ENCODE data around the gene FAM161B.
"Not testable (repeated sequence)": the region's sequence is repeated elsewhere in the genome, so short reads cannot be mapped to it uniquely, and the experiment has no call there.

Gene FAM161B

GRCh38 chr14:73909681-73910080 lies 40.2 kb downstream of the FAM161B start:
- no peaks in the 10 kb centered on the region for H3K36me3 ChIP-seq (ENCODE audit: control insufficient read depth, insufficient read depth, low read length)
- H3K4me1 ChIP-seq: no peaks in the 10 kb centered on the region
- H3K27me3 ChIP-seq (ENCODE audit: control insufficient read depth, insufficient read depth, low read length): no peaks in the 10 kb centered on the region
- no peak overlapping the region for H3K9ac ChIP-seq
- H2AFZ ChIP-seq: no peak overlapping the region
- H3K27ac ChIP-seq: no peak overlapping the region
- peaks cover 13% of the 10 kb centered on the region for H3K79me2 ChIP-seq
- H3K9me3 ChIP-seq (ENCODE audit: control insufficient read depth, low read length): no peaks in the 10 kb centered on the region
- TF ChIP-seq, protein P1, sequence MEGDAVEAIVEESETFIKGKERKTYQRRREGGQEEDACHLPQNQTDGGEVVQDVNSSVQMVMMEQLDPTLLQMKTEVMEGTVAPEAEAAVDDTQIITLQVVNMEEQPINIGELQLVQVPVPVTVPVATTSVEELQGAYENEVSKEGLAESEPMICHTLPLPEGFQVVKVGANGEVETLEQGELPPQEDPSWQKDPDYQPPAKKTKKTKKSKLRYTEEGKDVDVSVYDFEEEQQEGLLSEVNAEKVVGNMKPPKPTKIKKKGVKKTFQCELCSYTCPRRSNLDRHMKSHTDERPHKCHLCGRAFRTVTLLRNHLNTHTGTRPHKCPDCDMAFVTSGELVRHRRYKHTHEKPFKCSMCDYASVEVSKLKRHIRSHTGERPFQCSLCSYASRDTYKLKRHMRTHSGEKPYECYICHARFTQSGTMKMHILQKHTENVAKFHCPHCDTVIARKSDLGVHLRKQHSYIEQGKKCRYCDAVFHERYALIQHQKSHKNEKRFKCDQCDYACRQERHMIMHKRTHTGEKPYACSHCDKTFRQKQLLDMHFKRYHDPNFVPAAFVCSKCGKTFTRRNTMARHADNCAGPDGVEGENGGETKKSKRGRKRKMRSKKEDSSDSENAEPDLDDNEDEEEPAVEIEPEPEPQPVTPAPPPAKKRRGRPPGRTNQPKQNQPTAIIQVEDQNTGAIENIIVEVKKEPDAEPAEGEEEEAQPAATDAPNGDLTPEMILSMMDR (IDR thresholded peaks at IDR 0.05): no peak
- H3K4me3 ChIP-seq (ENCODE audit: low read depth, low read length): no peak overlapping the region
- no peak overlapping the region for H3K4me2 ChIP-seq (ENCODE audit: low read length)

- Histone ChIP-seq H3K27me3 (ENCODE audit: control insufficient read depth, insufficient read depth, low read length) (no peaks in the 10 kb centered on the region), H3K4me3 (ENCODE audit: low read depth, low read length) (no peak overlapping the region), H3K27ac (no peak overlapping the region), H3K79me2 (peaks cover 6% of the 10 kb centered on the region), H3K4me1 (no peaks in the 10 kb centered on the region), H3K9ac (no peak overlapping the region), H3K4me2 (ENCODE audit: low read length) (no peak overlapping the region), H3K9me3 (ENCODE audit: control insufficient read depth, low read length) (no peaks in the 10 kb centered on the region), H2AFZ (no peak overlapping the region), H3K36me3 (ENCODE audit: control insufficient read depth, insufficient read depth, low read length) (no peaks in the 10 kb centered on the region)
- TF ChIP-seq, protein P1 (IDR thresholded peaks at IDR 0.05): no peak
Observed at GRCh38 chr14:73903028-73903427, 46.9 kb downstream of the FAM161B start.

DNA sequence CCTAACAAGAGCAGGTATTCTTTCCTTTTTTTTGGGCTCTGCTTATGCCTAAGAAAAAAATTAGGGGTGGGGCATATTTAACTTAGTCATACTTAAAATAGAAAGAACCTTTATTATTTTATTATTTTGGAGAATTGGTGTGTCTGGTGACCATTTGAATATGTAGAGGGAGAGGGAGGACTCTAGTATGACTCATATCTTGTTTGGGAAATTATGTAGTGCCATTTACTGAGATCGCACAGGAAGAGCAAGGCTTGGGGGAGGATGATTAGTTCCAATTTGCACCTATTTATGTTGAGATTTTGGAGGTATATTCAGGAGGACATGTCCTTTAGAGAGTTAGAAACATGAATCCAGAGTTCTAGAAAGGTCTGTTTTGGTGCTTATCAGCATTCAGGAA lies 53.4 kb downstream of the FAM161B start:
- Histone ChIP-seq H3K4me3 (ENCODE audit: low read depth, low read length) (no peak overlapping the region), H2AFZ (no peak overlapping the region), H3K36me3 (ENCODE audit: control insufficient read depth, insufficient read depth, low read length) (peaks cover 3% of the 10 kb centered on the region), H3K9me3 (ENCODE audit: control insufficient read depth, low read length) (no peaks in the 10 kb centered on the region), H3K4me2 (ENCODE audit: low read length) (no peak overlapping the region), H3K27ac (no peak overlapping the region), H3K4me1 (no peaks in the 10 kb centered on the region), H3K79me2 (peaks cover 13% of the 10 kb centered on the region), H3K9ac (no peak overlapping the region), H3K27me3 (ENCODE audit: control insufficient read depth, insufficient read depth, low read length) (no peaks in the 10 kb centered on the region)
- TF ChIP-seq, protein P1 (IDR thresholded peaks at IDR 0.05): no peak

DNA sequence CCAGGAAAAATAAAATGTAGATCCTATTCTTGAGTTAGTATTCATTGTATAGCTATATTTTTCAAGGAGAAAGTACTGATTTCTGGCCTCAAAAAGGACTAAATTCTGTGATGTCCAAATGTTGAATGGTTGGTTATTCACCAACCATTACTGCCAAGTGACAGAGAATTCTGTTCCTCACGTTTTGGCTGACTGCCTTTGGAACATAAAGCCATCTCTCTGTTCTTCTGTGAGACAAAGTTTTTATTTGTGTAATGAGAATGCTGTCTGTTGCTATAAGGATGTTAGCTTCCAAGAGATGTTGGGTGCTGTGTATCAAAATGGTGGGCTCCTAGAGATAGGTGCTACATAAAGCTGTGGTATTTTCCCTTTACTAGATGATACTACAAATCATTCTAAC lies 54.0 kb downstream of the FAM161B start:
- H3K36me3 ChIP-seq (ENCODE audit: control insufficient read depth, insufficient read depth, low read length): peaks cover 3% of the 10 kb centered on the region
- no peak overlapping the region for H3K4me2 ChIP-seq (ENCODE audit: low read length)

GRCh38 chr14:73894180-73894687 lies 55.7 kb downstream of the FAM161B start:
- peaks cover 14% of the 10 kb centered on the region for H3K79me2 ChIP-seq
- not testable (repeated sequence) for H3K27me3 ChIP-seq (ENCODE audit: control insufficient read depth, insufficient read depth, low read length); H3K4me1 ChIP-seq; H3K4me3 ChIP-seq (ENCODE audit: low read depth, low read length); H2AFZ ChIP-seq; H3K9ac ChIP-seq; H3K4me2 ChIP-seq (ENCODE audit: low read length); H3K36me3 ChIP-seq (ENCODE audit: control insufficient read depth, insufficient read depth, low read length); H3K27ac ChIP-seq; H3K9me3 ChIP-seq (ENCODE audit: control insufficient read depth, low read length)

More for the DNA sequence above, 54.0 kb downstream of the FAM161B start:
- no peaks in the 10 kb centered on the region for H3K9me3 ChIP-seq (ENCODE audit: control insufficient read depth, low read length)
- no peak overlapping the region for H3K4me3 ChIP-seq (ENCODE audit: low read depth, low read length)
- no peaks in the 10 kb centered on the region for H3K4me1 ChIP-seq
- no peaks in the 10 kb centered on the region for H3K27me3 ChIP-seq (ENCODE audit: control insufficient read depth, insufficient read depth, low read length)
- H3K9ac ChIP-seq: no peak overlapping the region
- H2AFZ ChIP-seq: no peak overlapping the region
- no peak overlapping the region for H3K27ac ChIP-seq
- H3K79me2 ChIP-seq: peaks cover 14% of the 10 kb centered on the region
- TF ChIP-seq, protein P1 (IDR thresholded peaks at IDR 0.05): no peak
